Liver (tissue), 9 donors: ENCODE measurements around the gene ADCY10. TPM values are rescaled to one million over a fixed set of nuclear protein-coding genes. Genes with fewer than 3 reads are reported as not detected.

Experiments
- DNase-seq: peaks from one replicate; pipeline ENCODE4 v3.0.0-alpha.2; 2017; ENCODE audit warnings: low spot score
- H3K27ac ChIP-seq, 2 donors: one replicate each; pipeline ENCODE4 v1.7.0; 2013; ENCODE audit warnings: inconsistent platforms in 2 of 2, low read length in 2 of 2, control low read depth in 1 of 2, low read depth in 1 of 2, mild to moderate bottlenecking in 1 of 2
- H3K27me3 ChIP-seq, 4 donors: one replicate each; pipeline versions ENCODE4 v1.6.1 to v1.7.0; 2013; ENCODE audit warnings: low read length in 3 of 4, inconsistent platforms in 1 of 4, mild to moderate bottlenecking in 1 of 4, moderate library complexity in 1 of 4; ENCODE audit not compliant: control insufficient read depth in 4 of 4, insufficient read depth in 4 of 4
- H3K36me3 ChIP-seq, 4 donors: one replicate each; pipeline versions ENCODE4 v1.6.1 to v1.7.0; 2013; ENCODE audit warnings: low read length in 3 of 4, mild to moderate bottlenecking in 3 of 4, low read depth in 1 of 4, moderate library complexity in 1 of 4; ENCODE audit not compliant: control insufficient read depth in 4 of 4, insufficient read depth in 3 of 4
- H3K4me1 ChIP-seq, 4 donors: one replicate each; pipeline versions ENCODE4 v1.6.1 to v1.7.0; 2013; ENCODE audit warnings: low read length in 3 of 4, mild to moderate bottlenecking in 3 of 4, moderate library complexity in 1 of 4; ENCODE audit not compliant: control insufficient read depth in 4 of 4, insufficient read depth in 4 of 4
- H3K4me3 ChIP-seq, 3 donors: one replicate each; pipeline versions ENCODE4 v1.6.1 to v1.7.0; 2013; ENCODE audit warnings: low read length in 3 of 3, control low read depth in 1 of 3, low read depth in 1 of 3, mild to moderate bottlenecking in 1 of 3
- H3K9ac ChIP-seq, 2 donors: one replicate each; pipeline ENCODE4 v1.7.0; 2013; ENCODE audit warnings: low read length in 2 of 2, mild to moderate bottlenecking in 2 of 2, moderate library complexity in 2 of 2, control low read depth in 1 of 2, low read depth in 1 of 2
- H3K9me3 ChIP-seq, 4 donors: one replicate each; pipeline versions ENCODE4 v1.6.1 to v1.7.0; 2013; ENCODE audit warnings: low read length in 3 of 4; ENCODE audit not compliant: control insufficient read depth in 4 of 4
- ATF3 ChIP-seq: IDR thresholded peaks from 2 replicates; pipeline ENCODE4 v1.6.1; 2016; ENCODE audit warnings: antibody characterized with exemption
- CTCF ChIP-seq: fragments of 150-350 bp; IDR thresholded peaks from 2 replicates; pipeline ENCODE4 v1.5.1; 2017; ENCODE audit warnings: improper control_type of control experiment, low read depth, low read length; ENCODE audit not compliant: missing input control
- EGR1 ChIP-seq, 2 donors: IDR thresholded peaks; 2 replicates each; pipeline ENCODE4 v1.6.1; 2016 to 2018; ENCODE audit warnings: antibody characterized with exemption in 2 of 2, low read depth in 2 of 2
- FOXA1 ChIP-seq: IDR thresholded peaks from 2 replicates; pipeline ENCODE4 v1.6.1; 2016; ENCODE audit warnings: antibody characterized with exemption
- FOXA2 ChIP-seq: IDR thresholded peaks from 2 replicates; pipeline ENCODE4 v1.6.1; 2016; ENCODE audit warnings: antibody characterized with exemption
- GABPA ChIP-seq, 2 donors: IDR thresholded peaks in 1 of 2; conservative IDR thresholded peaks in 1 of 2; 2 replicates each; pipeline ENCODE4 v1.6.1; 2016; ENCODE audit warnings: antibody characterized with exemption in 2 of 2, mild to moderate bottlenecking in 1 of 2, moderate library complexity in 1 of 2
- HNF4A ChIP-seq, 2 donors: conservative IDR thresholded peaks; 2 replicates each; pipeline ENCODE4 v1.6.1; 2016; ENCODE audit warnings: antibody characterized with exemption in 2 of 2, mild to moderate bottlenecking in 2 of 2
- HNF4G ChIP-seq: IDR thresholded peaks from 2 replicates; pipeline ENCODE4 v1.6.1; 2016; ENCODE audit warnings: antibody characterized with exemption
- JUND ChIP-seq, 2 donors: IDR thresholded peaks; 2 replicates each; pipeline ENCODE4 v1.6.1; 2016; ENCODE audit warnings: antibody characterized with exemption in 2 of 2
- NR2F2 ChIP-seq: IDR thresholded peaks from 2 replicates; pipeline ENCODE4 v1.6.1; 2016; ENCODE audit warnings: antibody characterized with exemption
- RAD21 ChIP-seq, 2 donors: IDR thresholded peaks; 2 replicates each; pipeline ENCODE4 v1.6.1; 2016; ENCODE audit warnings: antibody characterized with exemption in 2 of 2, mild to moderate bottlenecking in 2 of 2
- REST ChIP-seq: IDR thresholded peaks from 2 replicates; pipeline ENCODE4 v1.6.1; 2016; ENCODE audit warnings: antibody characterized with exemption, mild to moderate bottlenecking
- RXRA ChIP-seq, 2 donors: IDR thresholded peaks; 2 replicates each; pipeline ENCODE4 v1.6.1; 2017 to 2018; ENCODE audit warnings: antibody characterized with exemption in 2 of 2, mild to moderate bottlenecking in 1 of 2
- SP1 ChIP-seq: IDR thresholded peaks from 2 replicates; pipeline ENCODE4 v1.6.1; 2018; ENCODE audit warnings: antibody characterized with exemption, mild to moderate bottlenecking
- TAF1 ChIP-seq: conservative IDR thresholded peaks from 2 replicates; pipeline ENCODE4 v1.6.1; 2016; ENCODE audit warnings: antibody characterized with exemption, mild to moderate bottlenecking
- YY1 ChIP-seq: IDR thresholded peaks from 2 replicates; pipeline ENCODE4 v1.6.1; 2016; ENCODE audit warnings: antibody characterized with exemption, mild to moderate bottlenecking
- WGBS: extraction: QIAGEN DNeasy Blood & Tissue Kit; methylation state at CpG from one replicate; pipeline ENCODE4 v1.1.7; 2013; 5-methylcytosine and 5-hydroxymethylcytosine counted together
- polyA plus RNA-seq, 2 donors: library from polyadenylated mRNA; stranded (reverse) in 1 of 2; unstranded in 1 of 2; fragments of 200-250 nt in 1 of 2; fragments of >200 nt in 1 of 2; fragmentation: Nextera tagmentation in 1 of 2; extraction: Ambion mirVana in 1 of 2; gene quantifications; one replicate each; pipeline versions ENCODE4 v1.2.1 to v1.2.3, GENCODE V29; 2013 to 2015
- total RNA-seq, 2 donors: library from RNA; depleted of rRNA; stranded (reverse); fragments of >200 nt; gene quantifications; one replicate each; pipeline ENCODE4 v1.2.3, GENCODE V29; 2014
- TF ChIP-seq, protein P1 (sequence below): IDR thresholded peaks from 2 replicates; pipeline ENCODE4 v1.6.1; 2016; ENCODE audit warnings: antibody characterized with exemption
- TF ChIP-seq, protein P2 (sequence below): IDR thresholded peaks from 2 replicates; pipeline ENCODE4 v1.6.1; 2016; ENCODE audit warnings: antibody characterized with exemption
- donor health status: healthy.
- donor health status: healthy.
- donor health status: healthy.
- donor health status: healthy.
- donor health status: healthy.

Gene ADCY10
- total and polyA plus RNA-seq, 4 donors = 0.89 to 4.7 (median 2.3) TPM

- TF ChIP-seq FOXA1 = no peak
- no peak for TF ChIP-seq RAD21 (IDR thresholded peaks at IDR 0.05)
- no peak for TF ChIP-seq EGR1 (IDR thresholded peaks at IDR 0.05; ENCODE audit: low read depth in 2 of 2)
- TF ChIP-seq JUND (IDR thresholded peaks at IDR 0.05) = no peak
- TF ChIP-seq, protein P1, sequence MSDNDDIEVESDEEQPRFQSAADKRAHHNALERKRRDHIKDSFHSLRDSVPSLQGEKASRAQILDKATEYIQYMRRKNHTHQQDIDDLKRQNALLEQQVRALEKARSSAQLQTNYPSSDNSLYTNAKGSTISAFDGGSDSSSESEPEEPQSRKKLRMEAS = no peak
These were observed 113.7 kb downstream of the ADCY10 start (continued) for GRCh38 chr1:167800251-167800650.

DNA sequence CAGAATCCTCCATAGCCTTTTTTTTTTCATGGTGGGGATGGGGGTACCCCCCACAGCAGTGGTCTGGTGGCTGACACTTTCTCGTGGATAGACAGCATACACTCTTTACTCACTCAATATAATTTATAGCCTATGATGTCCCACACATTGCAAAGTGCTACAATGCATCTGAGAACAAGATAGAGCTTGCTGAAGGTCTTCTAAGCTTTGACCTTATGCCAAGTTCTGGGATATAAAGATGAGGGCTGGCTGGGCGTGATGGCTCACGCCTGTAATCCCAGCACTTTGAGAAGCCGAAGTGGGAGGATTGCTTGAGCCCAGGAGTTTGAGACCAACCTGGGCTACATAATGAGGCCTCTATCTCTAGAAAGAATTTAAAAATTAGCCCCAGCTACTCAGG is 114.2 kb downstream of the ADCY10 start:
- Histone ChIP-seq H3K9me3 (no peaks in the 10 kb centered on the region), H3K4me3 (no peak overlapping the region), H3K27me3 (no peaks in the 10 kb centered on the region), H3K9ac (no peak overlapping the region), H3K27ac (no peak overlapping the region), H3K36me3 (no peaks in the 10 kb centered on the region), H3K4me1 (peaks cover 0 to 4% (median 0%) of the 10 kb centered on the region in 4 donors)
- WGBS = 47% methylated on average over 4 of the region's 4 CpGs
- DNase-seq = no peak
- TF ChIP-seq, protein P2, sequence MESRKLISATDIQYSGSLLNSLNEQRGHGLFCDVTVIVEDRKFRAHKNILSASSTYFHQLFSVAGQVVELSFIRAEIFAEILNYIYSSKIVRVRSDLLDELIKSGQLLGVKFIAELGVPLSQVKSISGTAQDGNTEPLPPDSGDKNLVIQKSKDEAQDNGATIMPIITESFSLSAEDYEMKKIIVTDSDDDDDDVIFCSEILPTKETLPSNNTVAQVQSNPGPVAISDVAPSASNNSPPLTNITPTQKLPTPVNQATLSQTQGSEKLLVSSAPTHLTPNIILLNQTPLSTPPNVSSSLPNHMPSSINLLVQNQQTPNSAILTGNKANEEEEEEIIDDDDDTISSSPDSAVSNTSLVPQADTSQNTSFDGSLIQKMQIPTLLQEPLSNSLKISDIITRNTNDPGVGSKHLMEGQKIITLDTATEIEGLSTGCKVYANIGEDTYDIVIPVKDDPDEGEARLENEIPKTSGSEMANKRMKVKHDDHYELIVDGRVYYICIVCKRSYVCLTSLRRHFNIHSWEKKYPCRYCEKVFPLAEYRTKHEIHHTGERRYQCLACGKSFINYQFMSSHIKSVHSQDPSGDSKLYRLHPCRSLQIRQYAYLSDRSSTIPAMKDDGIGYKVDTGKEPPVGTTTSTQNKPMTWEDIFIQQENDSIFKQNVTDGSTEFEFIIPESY = no peak
- TF ChIP-seq YY1 = no peak
- no peak for TF ChIP-seq RAD21 (IDR thresholded peaks at IDR 0.05)
- TF ChIP-seq TAF1 = no peak
- TF ChIP-seq EGR1 (IDR thresholded peaks at IDR 0.05; ENCODE audit: low read depth in 2 of 2) = no peak
- TF ChIP-seq SP1 = no peak
- TF ChIP-seq ATF3 = no peak
- no peak for TF ChIP-seq RXRA (IDR thresholded peaks at IDR 0.05)
- TF ChIP-seq JUND (IDR thresholded peaks at IDR 0.05) = no peak
- no peak for TF ChIP-seq GABPA (IDR thresholded peaks at IDR 0.05 in 1 of 2, conservative IDR thresholded peaks at IDR 0.05 in 1 of 2)
- no peak for TF ChIP-seq FOXA1
- TF ChIP-seq HNF4A (conservative IDR thresholded peaks at IDR 0.05) = no peak
- no peak for TF ChIP-seq HNF4G
- TF ChIP-seq FOXA2 = no peak
- no peak for TF ChIP-seq CTCF
- no peak for TF ChIP-seq NR2F2
- TF ChIP-seq, protein P1 = no peak
- TF ChIP-seq REST = no peak
